ENCODE data around the gene EIF3L. TPM values are rescaled to one million over a fixed set of nuclear protein-coding genes. Genes with fewer than 3 reads are reported as not detected.

EIF3L gene
- total and polyA plus RNA-seq, 9 of the 15 experiments (the other 6 are each of a cell fraction or from before 2014, with no cell fraction given): 257 to 699 (median 368) TPM

DNA sequence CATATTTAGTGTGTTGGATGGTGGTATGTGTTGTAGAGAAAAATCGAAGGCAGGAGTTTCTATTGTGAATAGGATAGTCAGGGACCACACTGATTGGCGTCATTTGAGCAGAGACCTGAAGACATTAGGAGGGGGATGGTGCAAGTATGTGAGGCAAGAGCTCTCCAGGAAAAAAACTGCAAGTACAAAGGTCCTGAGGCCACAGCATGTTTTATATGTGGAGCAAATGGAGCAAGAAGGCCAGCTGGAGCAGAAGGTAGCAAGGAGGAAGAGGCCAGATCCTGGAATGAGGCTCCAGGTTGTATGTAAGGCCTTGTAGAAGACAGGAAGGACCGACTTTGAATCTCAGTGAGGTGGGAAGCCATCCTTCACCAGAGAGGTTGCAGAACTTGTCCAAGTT is 42.7 kb downstream of the EIF3L start:
- no peak overlapping the region for H3K4me3 ChIP-seq
- peaks cover 40% of the 10 kb centered on the region; the same call in 2 of the 3 replicates for H3K36me3 ChIP-seq (ENCODE audit: control insufficient read depth, insufficient read depth, low read length)
- no peak overlapping the region for H2AFZ ChIP-seq (ENCODE audit: low read depth, low read length)
- H3K9ac ChIP-seq (ENCODE audit: insufficient read depth in 1 of 2, low read depth in 2 of 2, low read length in 2 of 2): no peak overlapping the region
- no peak for DNase-seq (ENCODE audit: extremely low read depth in 1 of 4, low spot score in 3 of 4)
- no peak overlapping the region for H3K27ac ChIP-seq (ENCODE audit: extremely low read depth, low read depth, low read length)
- peaks cover 15 to 21% of the 10 kb centered on the region in 2 experiments for H3K4me1 ChIP-seq (replicated peaks in 1 of 2; ENCODE audit: control insufficient read depth in 2 of 2, insufficient read depth in 2 of 2, low read length in 2 of 2)
- TSS peak; percentile 34 for BruUV-seq (replicated peaks)
- H4K20me1 ChIP-seq (replicated peaks; ENCODE audit: control insufficient read depth, insufficient read depth, low read length): no peaks in the 10 kb centered on the region
- ChIA-PET POLR2A (interaction anchor here (0.8 to 2.5 kb wide), 2 partner anchors 13 to 84 kb away, joined by 4 to 9 read pairs; partner anchors contain the start of gene GCAT), CTCF (ENCODE audit: low intra/inter-chr PET ratio) (no interaction called here)
- FAIRE-seq: no peak
- 73% methylated on average over 3 of the region's 3 CpGs for WGBS (ENCODE audit: insufficient coverage, low coverage, missing lambda C conversion rate)
- H3K4me2 ChIP-seq (ENCODE audit: insufficient read depth, low read length): no peak overlapping the region
- intact Hi-C loops (cut with micrococcal nuclease) (no loop called here), in situ Hi-C loops (cut with MboI) (no loop called here)
- TF ChIP-seq, protein P1, sequence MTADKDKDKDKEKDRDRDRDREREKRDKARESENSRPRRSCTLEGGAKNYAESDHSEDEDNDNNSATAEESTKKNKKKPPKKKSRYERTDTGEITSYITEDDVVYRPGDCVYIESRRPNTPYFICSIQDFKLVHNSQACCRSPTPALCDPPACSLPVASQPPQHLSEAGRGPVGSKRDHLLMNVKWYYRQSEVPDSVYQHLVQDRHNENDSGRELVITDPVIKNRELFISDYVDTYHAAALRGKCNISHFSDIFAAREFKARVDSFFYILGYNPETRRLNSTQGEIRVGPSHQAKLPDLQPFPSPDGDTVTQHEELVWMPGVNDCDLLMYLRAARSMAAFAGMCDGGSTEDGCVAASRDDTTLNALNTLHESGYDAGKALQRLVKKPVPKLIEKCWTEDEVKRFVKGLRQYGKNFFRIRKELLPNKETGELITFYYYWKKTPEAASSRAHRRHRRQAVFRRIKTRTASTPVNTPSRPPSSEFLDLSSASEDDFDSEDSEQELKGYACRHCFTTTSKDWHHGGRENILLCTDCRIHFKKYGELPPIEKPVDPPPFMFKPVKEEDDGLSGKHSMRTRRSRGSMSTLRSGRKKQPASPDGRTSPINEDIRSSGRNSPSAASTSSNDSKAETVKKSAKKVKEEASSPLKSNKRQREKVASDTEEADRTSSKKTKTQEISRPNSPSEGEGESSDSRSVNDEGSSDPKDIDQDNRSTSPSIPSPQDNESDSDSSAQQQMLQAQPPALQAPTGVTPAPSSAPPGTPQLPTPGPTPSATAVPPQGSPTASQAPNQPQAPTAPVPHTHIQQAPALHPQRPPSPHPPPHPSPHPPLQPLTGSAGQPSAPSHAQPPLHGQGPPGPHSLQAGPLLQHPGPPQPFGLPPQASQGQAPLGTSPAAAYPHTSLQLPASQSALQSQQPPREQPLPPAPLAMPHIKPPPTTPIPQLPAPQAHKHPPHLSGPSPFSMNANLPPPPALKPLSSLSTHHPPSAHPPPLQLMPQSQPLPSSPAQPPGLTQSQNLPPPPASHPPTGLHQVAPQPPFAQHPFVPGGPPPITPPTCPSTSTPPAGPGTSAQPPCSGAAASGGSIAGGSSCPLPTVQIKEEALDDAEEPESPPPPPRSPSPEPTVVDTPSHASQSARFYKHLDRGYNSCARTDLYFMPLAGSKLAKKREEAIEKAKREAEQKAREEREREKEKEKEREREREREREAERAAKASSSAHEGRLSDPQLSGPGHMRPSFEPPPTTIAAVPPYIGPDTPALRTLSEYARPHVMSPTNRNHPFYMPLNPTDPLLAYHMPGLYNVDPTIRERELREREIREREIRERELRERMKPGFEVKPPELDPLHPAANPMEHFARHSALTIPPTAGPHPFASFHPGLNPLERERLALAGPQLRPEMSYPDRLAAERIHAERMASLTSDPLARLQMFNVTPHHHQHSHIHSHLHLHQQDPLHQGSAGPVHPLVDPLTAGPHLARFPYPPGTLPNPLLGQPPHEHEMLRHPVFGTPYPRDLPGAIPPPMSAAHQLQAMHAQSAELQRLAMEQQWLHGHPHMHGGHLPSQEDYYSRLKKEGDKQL (CRISPR knock-in tag; IDR thresholded peaks at IDR 0.05; ENCODE audit: borderline replicate concordance): no peak
- TF ChIP-seq POLR2A (conservative IDR thresholded peaks at IDR 0.05): peak; percentile 38; the same call in 1 of the 2 replicates
- no peaks in the 10 kb centered on the region for H3K27me3 ChIP-seq (ENCODE audit: control insufficient read depth in 2 of 2, insufficient read depth in 2 of 2, low read length in 2 of 2)
- no peaks in the 10 kb centered on the region for H3K79me2 ChIP-seq (ENCODE audit: control insufficient read depth, insufficient read depth, low read length)
- ATAC-seq: no peak
- H3K9me1 ChIP-seq (ENCODE audit: control insufficient read depth, insufficient read depth, low read length): no peaks in the 10 kb centered on the region
- H3K9me3 ChIP-seq (replicated peaks; ENCODE audit: control insufficient read depth, insufficient read depth, low read depth, low read length): no peaks in the 10 kb centered on the region

Data from K562 (cell line).